ENCODE results near the gene CACNG5. TPM values are rescaled to one million over a fixed set of nuclear protein-coding genes. Genes with fewer than 3 reads are reported as not detected.
A peak's percentile ranks its signal among the peaks of the same experiment; 100 is the strongest.

CACNG5 gene
- total RNA-seq, 2 donors from 2014 or later = 1.8 TPM; not detected in 1

DNA sequence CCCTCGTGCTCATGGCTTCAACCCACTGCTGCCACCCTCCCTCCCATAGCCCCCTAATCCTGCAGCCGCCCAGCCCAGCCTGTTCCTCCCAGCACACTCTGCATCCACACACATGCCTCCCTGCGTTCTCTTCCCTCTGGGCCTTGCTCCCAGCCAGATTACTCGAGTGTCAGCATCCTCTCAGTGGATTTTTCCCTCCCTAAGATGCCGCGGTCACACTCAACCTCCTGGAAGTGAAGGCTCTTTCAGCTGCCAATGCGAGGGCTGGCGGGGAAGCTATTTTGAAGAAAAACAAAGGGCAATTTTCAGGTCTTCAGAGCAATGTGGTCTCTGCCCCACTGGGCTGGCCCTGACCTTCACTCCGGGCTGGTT lies 23.2 kb upstream of the CACNG5 start:
- no peaks in the 10 kb centered on the region for H3K27me3 ChIP-seq (ENCODE audit: control insufficient read depth, insufficient read depth, low read length, poor library complexity, severe bottlenecking)
- WGBS, 2 experiments (ENCODE audit: insufficient coverage in 1 of 2, insufficient read length in 1 of 2) = 92% methylated on average over 6 to 9 of the region's 9 CpGs
- no peaks in the 10 kb centered on the region for H3K9me3 ChIP-seq (ENCODE audit: control insufficient read depth, low read length)
- H3K9ac ChIP-seq (ENCODE audit: extremely low read depth, low read length, poor library complexity, severe bottlenecking) = no peak overlapping the region
- Mint-ChIP-seq H3K27me3 (ENCODE audit: insufficient read depth) (no peaks in the 10 kb centered on the region), H3K27ac (no peak overlapping the region), H3K9me3 (no peaks in the 10 kb centered on the region), H3K36me3 (ENCODE audit: low read depth) (no peaks in the 10 kb centered on the region), H3K4me3 (no peak overlapping the region), H3K4me1 (peaks cover 2% of the 10 kb centered on the region)
- H3K27ac ChIP-seq (ENCODE audit: low read depth, low read length) = no peak overlapping the region
- no peak overlapping the region for H3K4me3 ChIP-seq (ENCODE audit: low read length)
- TF ChIP-seq, protein P1, sequence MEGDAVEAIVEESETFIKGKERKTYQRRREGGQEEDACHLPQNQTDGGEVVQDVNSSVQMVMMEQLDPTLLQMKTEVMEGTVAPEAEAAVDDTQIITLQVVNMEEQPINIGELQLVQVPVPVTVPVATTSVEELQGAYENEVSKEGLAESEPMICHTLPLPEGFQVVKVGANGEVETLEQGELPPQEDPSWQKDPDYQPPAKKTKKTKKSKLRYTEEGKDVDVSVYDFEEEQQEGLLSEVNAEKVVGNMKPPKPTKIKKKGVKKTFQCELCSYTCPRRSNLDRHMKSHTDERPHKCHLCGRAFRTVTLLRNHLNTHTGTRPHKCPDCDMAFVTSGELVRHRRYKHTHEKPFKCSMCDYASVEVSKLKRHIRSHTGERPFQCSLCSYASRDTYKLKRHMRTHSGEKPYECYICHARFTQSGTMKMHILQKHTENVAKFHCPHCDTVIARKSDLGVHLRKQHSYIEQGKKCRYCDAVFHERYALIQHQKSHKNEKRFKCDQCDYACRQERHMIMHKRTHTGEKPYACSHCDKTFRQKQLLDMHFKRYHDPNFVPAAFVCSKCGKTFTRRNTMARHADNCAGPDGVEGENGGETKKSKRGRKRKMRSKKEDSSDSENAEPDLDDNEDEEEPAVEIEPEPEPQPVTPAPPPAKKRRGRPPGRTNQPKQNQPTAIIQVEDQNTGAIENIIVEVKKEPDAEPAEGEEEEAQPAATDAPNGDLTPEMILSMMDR (conservative IDR thresholded peaks at IDR 0.05) = no peak
- H3K4me1 ChIP-seq (ENCODE audit: control insufficient read depth, insufficient read depth, low read length) = no peaks in the 10 kb centered on the region
- DNase-seq = peak; percentile 39
- H3K36me3 ChIP-seq (ENCODE audit: control insufficient read depth, insufficient read depth, low read length) = no peaks in the 10 kb centered on the region

DNA sequence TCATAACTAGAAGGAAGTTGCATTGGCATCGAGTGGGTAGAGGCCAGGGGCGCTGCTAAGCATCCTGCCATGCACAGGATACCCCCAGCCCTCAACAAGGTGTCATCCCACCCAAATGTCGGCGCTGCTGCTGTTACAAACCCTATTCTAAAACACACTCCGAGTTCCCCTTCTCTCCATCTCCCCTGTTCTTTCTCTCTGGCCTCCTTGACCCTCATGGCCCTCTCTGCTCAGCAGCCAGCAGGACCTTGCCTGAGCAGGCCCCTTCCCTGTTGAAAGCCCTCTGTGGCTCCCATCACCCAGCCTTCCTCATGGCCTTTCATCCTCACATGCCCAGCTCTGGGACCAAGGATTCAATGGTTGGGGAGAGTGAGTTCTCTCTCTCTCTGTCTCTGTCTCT lies 22.3 kb upstream of the CACNG5 start:
- no peak overlapping the region for H3K4me3 ChIP-seq (ENCODE audit: low read length)
- H3K9ac ChIP-seq (ENCODE audit: extremely low read depth, low read length, poor library complexity, severe bottlenecking) = no peak overlapping the region
- TF ChIP-seq, protein P1 (conservative IDR thresholded peaks at IDR 0.05) = no peak
- H3K9me3 ChIP-seq (ENCODE audit: control insufficient read depth, low read length) = peaks cover 6% of the 10 kb centered on the region
- Mint-ChIP-seq H3K4me1 (peaks cover 2% of the 10 kb centered on the region), H3K27me3 (ENCODE audit: insufficient read depth) (peaks cover 2% of the 10 kb centered on the region), H3K9me3 (peaks cover 7% of the 10 kb centered on the region), H3K27ac (no peak overlapping the region), H3K36me3 (ENCODE audit: low read depth) (no peaks in the 10 kb centered on the region), H3K4me3 (no peak overlapping the region)
- 93 to 100% methylated on average over 3 to 5 of the region's 5 CpGs for WGBS, 2 experiments (ENCODE audit: insufficient coverage in 1 of 2, insufficient read length in 1 of 2)
- no peaks in the 10 kb centered on the region for H3K27me3 ChIP-seq (ENCODE audit: control insufficient read depth, insufficient read depth, low read length, poor library complexity, severe bottlenecking)
- no peak overlapping the region for H3K27ac ChIP-seq (ENCODE audit: low read depth, low read length)
- no peaks in the 10 kb centered on the region for H3K4me1 ChIP-seq (ENCODE audit: control insufficient read depth, insufficient read depth, low read length)
- no peak for DNase-seq
- no peaks in the 10 kb centered on the region for H3K36me3 ChIP-seq (ENCODE audit: control insufficient read depth, insufficient read depth, low read length)

DNA sequence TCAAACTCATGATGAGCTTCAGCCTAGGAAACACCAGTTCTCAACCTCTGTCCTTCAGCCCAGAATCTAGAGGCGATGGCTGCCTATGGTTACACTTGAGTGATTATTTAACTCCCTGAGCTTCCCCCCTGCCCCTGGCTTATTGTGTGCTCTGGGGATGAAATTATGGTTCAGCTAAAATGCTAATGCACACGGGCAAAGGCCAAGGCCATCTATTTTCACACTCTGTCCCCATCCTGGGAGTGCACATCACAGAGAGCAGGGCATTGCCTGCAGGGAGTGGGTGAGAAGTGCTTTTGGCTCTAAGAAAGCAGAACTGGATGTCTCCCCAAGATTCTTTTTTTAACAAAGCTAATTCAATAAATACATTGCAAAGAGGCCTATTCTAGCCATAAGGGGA lies 21.6 kb upstream of the CACNG5 start:
- TF ChIP-seq, protein P1 (conservative IDR thresholded peaks at IDR 0.05) = no peak
- H3K36me3 ChIP-seq (ENCODE audit: control insufficient read depth, insufficient read depth, low read length) = no peaks in the 10 kb centered on the region
- H3K4me1 ChIP-seq (ENCODE audit: control insufficient read depth, insufficient read depth, low read length) = no peaks in the 10 kb centered on the region
- Mint-ChIP-seq H3K4me3 (no peak overlapping the region), H3K36me3 (ENCODE audit: low read depth) (no peaks in the 10 kb centered on the region), H3K27ac (no peak overlapping the region), H3K4me1 (no peaks in the 10 kb centered on the region), H3K27me3 (ENCODE audit: insufficient read depth) (peaks cover 2% of the 10 kb centered on the region), H3K9me3 (peaks cover 14% of the 10 kb centered on the region)
- WGBS, 2 experiments (ENCODE audit: insufficient coverage in 1 of 2, insufficient read length in 1 of 2) = 86 to 90% methylated on average over 1 to 2 of the region's 2 CpGs
- peaks cover 12% of the 10 kb centered on the region for H3K9me3 ChIP-seq (ENCODE audit: control insufficient read depth, low read length)
- no peak overlapping the region for H3K4me3 ChIP-seq (ENCODE audit: low read length)
- H3K9ac ChIP-seq (ENCODE audit: extremely low read depth, low read length, poor library complexity, severe bottlenecking) = no peak overlapping the region
- no peaks in the 10 kb centered on the region for H3K27me3 ChIP-seq (ENCODE audit: control insufficient read depth, insufficient read depth, low read length, poor library complexity, severe bottlenecking)
- no peak overlapping the region for H3K27ac ChIP-seq (ENCODE audit: low read depth, low read length)
- DNase-seq = no peak
